Urothelium cell line (cell line): ENCODE data around the gene HHIPL1.
A peak's percentile ranks its signal among the peaks of the same experiment; 100 is the strongest.

Source experiments
- DNase-seq: peaks from one replicate; pipeline ENCODE4 v3.0.0; 2011; ENCODE audit warnings: low spot score, mixed read lengths
- FAIRE-seq: peaks from 2 replicates; lab custom pipeline; 2011; peaks lifted over from hg19 to GRCh38; lab: Jason Lieb, UNC

HHIPL1 gene

DNA sequence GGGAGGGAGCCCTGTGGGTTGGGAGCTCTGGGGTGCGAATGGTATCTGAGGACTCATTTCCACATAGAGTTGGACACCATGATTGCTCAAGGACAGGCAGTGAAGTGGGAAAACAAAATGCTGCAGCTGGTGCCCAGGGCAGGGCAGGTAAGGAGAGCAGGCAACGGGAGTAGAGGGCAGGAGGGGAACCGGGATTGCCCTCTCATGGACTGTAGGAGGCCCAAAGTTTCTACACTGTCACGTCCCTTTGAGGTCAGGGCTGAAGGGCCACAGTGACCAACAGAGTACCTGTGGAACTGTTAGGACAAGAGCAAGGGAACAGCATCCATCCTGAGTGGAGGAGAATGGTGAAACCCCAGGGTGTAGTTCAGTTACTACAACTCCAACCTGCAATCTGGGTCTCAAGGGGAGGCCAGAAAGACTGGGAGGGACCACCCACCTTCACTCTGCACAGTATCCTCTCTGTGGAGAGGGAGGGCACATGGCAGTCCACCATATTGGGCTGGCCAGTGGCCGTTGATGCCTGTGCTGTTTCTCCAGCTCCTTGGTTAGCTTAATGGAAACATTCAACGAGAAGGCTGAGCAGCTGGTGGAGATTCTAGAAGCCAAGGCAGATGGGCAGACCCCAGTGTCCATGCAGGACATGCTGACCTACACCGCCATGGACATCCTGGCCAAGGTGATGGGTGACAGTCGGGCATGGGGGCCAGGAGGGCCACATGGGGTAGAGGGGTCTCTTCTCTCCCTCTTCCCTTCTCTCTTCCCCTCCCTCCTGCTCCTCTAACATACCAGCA, 61.4 kb downstream of the HHIPL1 start:
- no peak for DNase-seq
- no peak for FAIRE-seq

DNA sequence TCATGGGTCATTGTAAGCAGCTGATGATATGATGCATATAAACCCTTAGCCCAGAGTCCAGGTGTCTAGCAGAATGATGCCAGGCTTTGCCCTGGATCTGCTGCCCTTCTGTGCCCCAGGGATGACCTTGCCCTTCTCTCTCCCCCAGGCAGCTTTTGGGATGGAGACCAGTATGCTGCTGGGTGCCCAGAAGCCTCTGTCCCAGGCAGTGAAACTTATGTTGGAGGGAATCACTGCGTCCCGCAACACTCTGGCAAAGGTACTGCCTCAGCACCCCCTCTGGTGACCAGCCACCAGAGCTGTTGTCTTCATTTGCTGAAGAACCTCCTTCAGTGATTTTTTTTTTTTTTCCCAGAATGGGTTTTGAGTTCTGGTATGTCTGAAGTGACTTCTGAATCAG, 62.5 kb downstream of the HHIPL1 start:
- FAIRE-seq, result no peak
- DNase-seq, result no peak

DNA sequence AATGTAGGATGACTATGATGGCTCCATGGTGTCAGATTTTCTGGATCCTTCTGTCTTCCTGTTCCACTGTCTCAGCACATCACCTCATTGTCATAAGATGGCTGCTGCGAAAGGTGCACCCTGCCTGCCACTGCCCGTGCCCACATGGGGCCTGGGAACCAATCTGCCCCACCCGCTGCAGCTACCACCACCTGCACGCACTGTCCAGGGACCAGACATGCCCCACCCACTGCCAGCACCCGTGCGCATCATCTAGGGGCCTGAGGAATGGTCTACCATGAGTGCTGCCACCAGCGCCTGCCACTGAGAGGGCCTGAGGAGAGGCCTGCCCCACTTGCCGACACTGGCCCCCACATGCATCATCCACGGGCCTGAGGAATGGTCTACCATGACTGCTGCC, 63.0 kb downstream of the HHIPL1 start:
- FAIRE-seq (no peak), DNase-seq (no peak)

DNA sequence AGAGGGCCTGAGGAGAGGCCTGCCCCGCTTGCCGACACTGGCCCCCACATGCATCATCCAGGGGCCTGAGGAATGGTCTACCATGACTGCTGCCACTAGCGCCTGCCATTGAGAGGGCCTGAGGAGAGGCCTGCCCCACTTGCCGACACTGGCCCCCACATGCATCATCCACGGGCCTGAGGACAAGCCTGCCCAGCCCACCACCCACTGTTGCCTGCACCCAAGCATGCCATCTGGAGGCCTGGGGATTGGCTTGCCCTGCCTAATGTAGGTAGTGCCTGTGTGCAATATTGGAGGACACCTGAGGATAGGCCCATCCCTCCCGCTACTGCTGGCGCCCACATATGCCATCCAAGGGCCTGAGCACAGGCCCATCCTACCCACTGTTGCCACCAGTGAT, 63.5 kb downstream of the HHIPL1 start:
- FAIRE-seq (no peak), DNase-seq (no peak)

DNA sequence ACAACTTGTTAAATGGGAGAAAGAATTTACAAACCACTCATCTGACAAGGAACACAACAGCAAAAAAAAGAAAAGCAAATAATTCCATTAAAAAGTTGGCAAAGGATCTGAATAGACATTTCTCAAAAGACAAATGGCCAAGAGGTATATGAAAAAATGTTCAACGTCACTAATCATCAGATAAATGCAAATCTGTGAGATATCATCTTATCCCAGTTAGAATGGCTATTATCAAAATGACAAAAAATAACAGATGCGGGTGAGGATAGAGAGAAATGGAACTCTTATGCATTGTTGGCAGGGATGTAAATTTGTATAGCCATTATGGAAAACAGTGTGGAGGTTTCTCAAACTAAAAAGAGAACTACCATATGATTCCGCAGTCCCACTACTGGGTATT, 69.0 kb downstream of the HHIPL1 start:
- no peak for FAIRE-seq
- DNase-seq, result no peak

DNA sequence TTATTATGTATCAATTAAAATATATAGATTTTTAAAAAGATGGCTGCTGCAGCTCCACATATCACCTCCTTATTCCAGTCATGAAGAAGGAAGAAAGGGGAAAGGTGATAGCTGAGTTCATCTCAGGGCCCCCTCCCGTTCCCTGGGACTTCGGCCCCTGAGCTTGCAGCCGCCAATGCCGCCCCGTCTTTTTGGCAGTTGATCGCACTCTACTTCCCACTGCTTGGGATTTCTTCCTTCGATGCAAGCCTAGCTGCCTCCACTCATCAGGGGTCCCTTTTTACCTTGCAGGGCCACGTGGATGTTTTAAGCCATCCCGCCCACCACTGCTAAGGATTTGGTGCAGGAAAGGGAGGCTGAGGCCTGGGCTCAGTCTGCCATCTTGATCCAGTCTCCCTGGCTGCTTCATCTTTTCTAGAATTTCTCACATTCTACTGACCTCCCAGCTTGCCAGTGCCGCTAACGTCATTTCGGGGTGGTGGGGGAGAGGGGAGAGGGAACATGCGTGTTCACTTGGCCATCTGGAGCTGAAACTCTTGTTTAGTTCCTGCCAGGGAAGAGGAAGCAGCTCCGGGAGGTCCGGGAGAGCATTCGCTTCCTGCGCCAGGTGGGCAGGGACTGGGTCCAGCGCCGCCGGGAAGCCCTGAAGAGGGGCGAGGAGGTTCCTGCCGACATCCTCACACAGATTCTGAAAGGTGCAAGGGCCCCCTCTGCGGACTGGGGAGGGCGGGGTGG, 70.5 kb downstream of the HHIPL1 start:
- DNase-seq (no peak), FAIRE-seq (no peak)

DNA sequence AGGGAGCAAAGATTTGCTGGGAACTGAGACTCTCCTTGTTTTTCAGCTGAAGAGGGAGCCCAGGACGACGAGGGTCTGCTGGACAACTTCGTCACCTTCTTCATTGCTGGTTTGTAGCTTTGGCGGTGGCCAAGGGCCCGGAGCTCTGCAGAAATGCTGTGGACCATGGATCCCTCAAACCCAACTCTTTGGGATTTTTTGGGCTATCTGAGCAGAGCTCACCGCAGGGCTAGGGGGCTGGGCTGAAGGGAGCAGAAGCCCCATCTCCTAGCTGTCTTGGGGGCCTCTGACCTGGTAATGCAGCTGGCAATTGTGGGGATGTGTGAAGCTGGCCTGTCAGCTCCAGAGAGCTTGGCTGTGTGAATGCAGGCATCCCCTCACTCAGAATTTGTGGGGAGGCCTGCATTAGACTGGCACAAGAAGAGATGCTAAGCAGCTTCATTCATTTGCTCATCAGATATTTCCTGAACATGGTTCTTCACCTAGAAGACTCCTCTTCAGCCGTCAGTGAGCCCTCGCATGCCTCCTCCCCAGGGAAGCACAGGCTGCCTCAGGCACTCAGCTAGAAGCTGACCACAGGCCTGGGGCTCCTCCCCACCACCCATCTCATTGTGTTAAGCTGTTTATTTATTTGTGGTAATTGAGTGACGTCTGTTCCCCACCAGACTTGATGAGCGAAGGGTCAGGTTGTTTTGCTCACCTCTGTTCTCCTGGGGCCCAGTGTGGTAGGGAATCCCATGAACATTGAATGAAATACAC, 71.3 kb downstream of the HHIPL1 start:
- FAIRE-seq (no peak), DNase-seq (no peak)

DNA sequence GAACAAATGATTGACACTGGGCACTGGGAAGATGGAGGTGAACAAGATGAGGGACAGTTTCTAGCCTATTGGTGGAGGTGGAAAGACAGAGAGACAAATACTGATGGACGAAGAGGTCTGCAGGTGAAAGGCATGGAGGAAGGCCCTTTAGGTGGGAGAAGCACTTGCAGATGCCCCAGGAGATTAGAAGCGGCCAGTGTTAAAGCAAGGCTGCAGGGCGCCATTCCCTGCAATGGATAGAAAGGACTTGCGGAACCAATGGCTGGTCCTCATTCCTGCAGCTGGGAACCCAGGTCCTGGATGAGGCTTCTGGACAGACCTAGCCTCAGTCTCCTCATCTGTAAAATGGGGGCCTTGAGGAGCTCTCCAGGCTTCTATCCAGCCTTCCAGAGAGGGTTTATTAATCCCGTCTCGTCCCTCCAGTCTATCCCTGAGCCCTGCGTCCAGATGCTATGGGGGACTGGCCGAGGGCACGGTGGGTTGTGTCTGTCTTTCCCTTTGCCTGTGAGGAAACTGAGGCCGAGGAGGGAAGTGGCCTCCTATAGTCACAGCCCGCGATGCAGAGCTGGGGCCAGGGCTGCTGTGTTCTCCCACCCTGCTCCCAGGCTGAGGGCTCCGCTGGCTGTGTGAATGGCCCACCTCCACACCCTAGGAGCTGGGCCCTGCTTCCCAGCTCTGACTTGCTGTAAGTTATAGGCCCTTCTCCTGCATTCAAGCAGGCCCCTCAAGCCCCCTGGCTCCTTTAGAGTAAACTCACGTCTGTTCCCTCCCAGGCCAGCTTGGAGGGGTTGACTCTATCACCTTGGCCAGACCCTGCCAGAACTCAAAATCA, 72.1 kb downstream of the HHIPL1 start:
- no peak for DNase-seq
- FAIRE-seq, result no peak

DNA sequence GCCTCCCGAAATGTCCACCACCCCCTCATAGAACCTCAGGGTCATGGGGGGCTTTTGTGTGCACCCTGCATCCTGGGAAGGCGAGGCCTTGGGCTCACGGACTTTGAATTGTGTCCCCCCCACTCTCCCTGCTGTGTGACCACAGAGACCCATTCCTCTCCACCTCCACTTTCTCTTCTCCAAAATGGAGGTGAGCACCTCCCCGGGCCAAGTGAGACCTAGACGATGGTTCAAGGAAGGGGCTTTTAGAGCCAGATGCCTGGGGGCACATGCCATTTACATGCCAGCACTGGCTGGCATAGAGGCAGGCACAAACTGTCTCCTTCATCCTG, 72.7 kb downstream of the HHIPL1 start:
- DNase-seq, result no peak
- no peak for FAIRE-seq

DNA sequence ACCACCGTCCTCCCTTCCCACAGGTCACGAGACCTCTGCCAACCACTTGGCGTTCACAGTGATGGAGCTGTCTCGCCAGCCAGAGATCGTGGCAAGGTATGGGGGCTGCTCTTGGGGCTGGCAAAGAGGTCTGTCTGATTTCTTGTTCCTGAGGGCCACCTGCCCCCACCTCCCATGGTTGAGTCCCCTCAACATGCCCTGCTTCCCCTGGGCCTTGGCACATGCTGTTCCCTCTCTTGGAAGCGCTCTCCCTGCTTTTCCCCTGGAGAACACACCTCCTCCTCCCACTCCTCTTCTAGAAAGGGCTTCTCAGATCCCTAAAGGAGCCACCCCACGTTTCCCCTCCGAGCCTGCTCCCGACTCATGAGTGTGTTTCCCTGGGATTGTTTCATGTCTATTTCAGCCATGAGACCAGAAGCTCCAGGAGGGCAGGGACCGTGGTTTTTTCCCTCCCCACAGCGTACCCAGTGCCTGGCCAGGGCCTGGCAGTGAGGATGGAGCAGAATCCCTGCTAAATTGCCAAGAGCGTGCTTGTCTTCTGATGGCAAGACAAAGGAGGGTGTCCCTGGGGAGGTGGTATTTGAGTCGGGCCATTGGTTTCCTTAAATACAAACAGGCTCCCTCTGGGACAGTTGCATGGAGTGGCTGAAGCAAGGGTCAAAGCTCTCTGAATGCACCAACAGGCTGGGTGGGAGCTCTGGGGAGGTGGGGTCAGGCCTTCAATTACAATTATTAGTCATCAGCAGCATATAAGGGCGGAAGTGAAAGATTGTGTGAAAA, 73.3 kb downstream of the HHIPL1 start:
- FAIRE-seq, result no peak
- DNase-seq, result no peak

DNA sequence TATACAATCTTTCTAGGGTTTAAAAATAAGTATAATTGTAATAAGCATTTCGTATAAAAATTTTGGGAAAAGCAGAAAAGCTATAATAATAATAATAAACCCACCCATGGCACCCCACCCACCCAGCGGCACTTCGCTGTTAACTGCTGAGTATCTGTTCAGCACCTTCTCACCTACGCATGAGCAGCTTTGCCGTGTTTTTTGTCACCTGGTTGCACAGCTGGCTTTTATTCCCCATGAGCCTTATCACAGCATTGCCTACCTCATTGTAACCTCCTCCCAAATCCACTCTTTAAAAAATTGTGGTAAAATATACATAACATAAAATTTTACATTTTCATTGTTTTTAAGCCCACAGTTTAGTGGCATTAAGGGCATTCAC, 73.9 kb downstream of the HHIPL1 start:
- FAIRE-seq (no peak), DNase-seq (no peak)

DNA sequence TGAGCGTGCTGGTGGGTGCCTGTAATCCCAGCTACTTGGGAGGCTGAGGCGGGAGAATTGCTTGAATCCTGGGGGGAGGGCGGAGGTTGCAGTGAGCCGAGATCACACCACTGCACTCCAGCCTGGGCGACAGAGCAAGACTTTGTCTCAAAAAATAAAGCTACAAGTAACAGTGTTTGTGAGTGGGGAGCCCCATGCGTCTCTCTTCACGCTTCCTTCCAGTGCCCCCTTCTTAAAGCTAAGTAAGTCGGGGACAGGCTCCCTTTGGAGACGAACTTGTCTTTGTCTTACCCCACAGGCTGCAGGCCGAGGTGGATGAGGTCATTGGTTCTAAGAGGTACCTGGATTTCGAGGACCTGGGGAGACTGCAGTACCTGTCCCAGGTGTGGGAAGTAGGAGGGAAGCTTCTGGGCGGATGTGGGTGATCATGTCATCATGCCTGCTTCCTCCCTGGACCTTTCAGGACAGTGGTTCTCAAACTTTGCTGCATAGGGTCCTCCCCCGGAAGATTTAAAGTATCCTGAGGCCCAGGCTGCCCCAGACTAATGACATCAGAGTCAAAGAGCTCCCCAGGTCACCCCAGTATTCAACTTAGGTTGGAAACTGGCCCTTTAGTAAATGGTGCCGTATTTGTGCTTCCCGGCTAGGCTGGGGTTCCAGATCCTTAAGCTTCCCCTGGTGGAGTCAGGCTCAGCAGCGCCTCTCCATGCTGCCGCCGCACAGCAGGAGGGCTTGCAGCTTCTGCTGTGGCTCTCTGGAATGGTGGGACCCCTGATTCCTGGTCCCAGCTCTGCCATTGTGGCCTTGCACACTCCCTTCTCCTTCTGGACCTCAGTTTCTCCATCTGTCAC, 76.2 kb downstream of the HHIPL1 start:
- DNase-seq (no peak), FAIRE-seq (no peak)

DNA sequence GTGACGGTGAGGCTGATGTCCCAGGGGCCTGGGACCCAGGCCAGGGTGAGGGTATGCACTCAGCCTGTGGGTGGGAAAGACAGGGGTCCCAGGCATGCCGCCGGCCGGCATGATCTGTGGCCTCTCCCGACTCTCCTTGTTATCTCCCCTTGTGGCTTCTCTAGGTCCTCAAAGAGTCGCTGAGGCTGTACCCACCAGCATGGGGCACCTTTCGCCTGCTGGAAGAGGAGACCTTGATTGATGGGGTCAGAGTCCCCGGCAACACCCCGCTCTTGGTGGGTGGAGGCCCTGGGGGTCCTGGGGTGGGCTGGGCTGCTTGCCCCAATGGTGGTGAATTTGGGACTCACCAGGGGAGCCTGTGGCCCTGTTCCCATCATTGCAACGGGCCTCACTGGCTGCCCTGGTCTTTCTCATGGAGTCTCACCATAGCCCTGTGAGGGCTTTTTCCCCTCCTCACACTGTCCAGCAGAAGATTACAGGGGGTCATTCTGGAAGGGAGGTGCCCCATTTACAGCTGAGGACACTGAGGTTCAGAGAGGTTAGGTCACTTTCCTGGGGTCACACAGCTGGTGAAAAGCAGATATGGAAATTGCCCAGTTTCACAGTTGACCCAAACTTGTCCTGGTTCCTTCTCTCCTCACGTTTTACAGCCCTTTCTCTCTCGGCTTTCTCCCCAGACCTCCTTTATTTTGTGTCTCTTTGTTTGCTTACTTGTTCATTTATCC, 77.0 kb downstream of the HHIPL1 start:
- DNase-seq (no peak), FAIRE-seq (no peak)

DNA sequence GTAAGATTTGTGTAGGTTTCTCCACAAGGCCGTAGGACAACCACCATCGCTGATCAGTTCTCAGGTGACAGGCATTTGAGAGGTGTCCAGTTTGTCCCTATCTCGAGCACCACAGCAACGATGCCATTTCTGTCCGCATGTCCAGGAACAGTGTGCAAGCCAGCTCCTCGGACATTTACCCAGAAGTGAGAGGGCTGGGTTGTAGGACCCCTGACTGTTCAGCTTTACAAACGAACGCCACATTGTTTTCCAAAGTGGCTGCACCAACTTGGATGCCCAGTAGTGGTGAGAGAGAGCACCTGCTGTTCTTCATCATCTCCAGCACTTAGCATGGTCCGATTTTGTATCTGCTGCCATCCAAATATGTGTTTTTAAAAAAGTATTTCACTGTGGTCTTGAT, 77.8 kb downstream of the HHIPL1 start:
- FAIRE-seq, result no peak
- no peak for DNase-seq

DNA sequence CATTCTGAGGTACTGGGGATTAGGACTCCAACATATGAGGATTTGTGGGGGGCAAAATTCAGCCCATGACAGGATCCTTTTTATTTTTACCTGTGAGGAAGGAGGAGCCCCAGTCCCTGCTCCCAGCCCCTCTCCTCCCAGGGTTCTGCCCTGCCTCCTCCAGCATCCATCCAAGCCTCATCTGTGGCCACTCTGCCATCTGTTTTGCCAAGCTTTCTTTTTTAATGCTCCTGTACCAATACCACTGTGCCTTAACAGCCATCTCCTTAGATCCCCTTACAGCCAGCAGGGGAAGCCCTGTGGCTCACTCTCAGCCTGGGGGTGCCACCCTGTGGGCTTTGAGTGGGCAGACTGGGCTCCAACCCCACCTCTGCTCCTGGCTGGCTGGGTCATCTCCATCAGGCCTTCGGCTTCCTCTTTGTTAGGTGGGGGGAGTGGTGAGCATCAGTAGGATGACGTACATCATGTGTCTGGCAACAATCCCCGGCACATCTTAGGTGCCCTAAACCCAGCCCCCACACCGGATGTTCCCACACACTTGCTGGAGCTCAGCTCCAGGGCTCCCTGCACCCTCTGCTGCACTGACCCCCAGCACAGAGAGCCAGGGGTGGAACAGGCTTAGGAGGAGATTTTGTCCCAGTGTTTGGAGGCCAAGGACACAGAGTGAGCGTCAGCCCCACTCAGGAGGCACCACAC, 79.4 kb downstream of the HHIPL1 start:
- DNase-seq (peak; percentile 46), FAIRE-seq (no peak)

DNA sequence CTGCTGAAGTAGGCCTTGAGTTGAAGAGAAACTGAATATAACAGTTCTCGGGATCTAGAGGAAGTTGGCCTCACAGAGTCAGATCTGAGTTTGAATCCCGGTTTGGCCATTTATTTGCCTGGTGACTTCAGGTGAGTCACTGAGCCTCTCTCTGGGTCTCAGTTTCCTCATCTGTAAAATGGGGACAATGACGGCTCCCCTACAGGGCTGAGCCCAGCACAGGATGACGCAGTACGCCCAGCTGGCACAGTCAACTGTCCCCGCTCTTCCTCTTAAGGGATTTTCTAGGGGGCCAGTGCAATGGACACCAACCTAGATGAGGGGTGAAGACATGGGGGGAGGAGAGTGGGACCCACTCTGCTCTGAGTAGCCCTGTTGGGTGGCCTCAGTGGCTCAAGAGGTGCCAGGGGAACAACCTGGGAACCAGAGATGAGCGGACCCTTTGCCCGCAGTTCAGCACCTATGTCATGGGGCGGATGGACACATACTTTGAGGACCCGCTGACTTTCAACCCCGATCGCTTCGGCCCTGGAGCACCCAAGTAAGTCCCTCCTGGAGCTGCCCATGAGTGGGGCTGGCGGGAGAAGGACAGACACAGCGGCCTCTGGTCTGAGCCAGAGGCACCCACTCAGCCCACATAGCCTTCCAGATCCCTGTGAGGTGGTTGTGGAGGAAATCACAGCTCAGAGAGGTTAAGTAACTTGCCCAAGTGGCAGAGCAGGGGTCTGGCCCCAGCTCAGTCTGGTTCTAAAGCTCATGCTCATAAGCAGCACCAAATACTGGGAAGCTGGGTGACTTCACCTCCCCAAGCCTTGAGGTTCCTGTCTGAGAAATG, 80.2 kb downstream of the HHIPL1 start:
- DNase-seq (no peak), FAIRE-seq (no peak)
